HepG2 (cell line): Measurements from ENCODE around the gene ORMDL2. TPM values are rescaled to one million over a fixed set of nuclear protein-coding genes. Genes with fewer than 3 reads are reported as not detected.

Experiments
- ATAC-seq: fragments of 200-7000 bp; cut with Tn5 transposase; 3 replicates; pipeline ENCODE4 v1.9.1; 2020; ENCODE audit warnings: mild to moderate bottlenecking, moderate library complexity
- BruUV-seq: library from RNA; stranded (reverse); fragments of 400-500 nt; replicated peaks from 2 replicates; lab custom pipeline; 2021; lab: Mats Ljungman, UMichigan
- CTCF ChIA-PET: fragments of 300-600 bp; formaldehyde crosslinking; extraction: SDS; loops from one replicate; lab custom pipeline; 2021; ENCODE audit warnings: low total read pairs, inconsistent platforms, low intra/inter-chr PET ratio; lab: Yijun Ruan, JAX
- POLR2A ChIA-PET: fragments of 350-600 bp; sonication (Branson Sonifier 250); formaldehyde crosslinking; loops from one replicate; lab custom pipeline; 2020; ENCODE audit warnings: antibody characterized with exemption, inconsistent platforms; lab: Yijun Ruan, JAX
- DNase-seq: peaks from one replicate; pipeline ENCODE4 v3.0.0-alpha.2; 2015; ENCODE audit warnings: low spot score
- FAIRE-seq: peaks from 3 replicates; lab custom pipeline; 2011; peaks lifted over from hg19 to GRCh38; lab: Jason Lieb, UNC
- H2AFZ ChIP-seq: one replicate; pipeline ENCODE4 v1.6.1; 2011; ENCODE audit warnings: low read length, inconsistent platforms
- H3K27ac ChIP-seq: fragments of 300-600 bp; 3 replicates; pipeline ENCODE4 v1.8.0; 2011; ENCODE audit warnings: mixed run types, mild to moderate bottlenecking, mixed read lengths, low read length, inconsistent platforms; ENCODE audit not compliant: insufficient read depth; ENCODE audit errors: extremely low read length
- H3K27me3 ChIP-seq, 2 experiments: fragments of 200-600 bp in 1 of 2; 2 replicates in 1 of 2; 3 replicates in 1 of 2; pipeline versions ENCODE4 v1.6.0 to v1.8.0; 2011; ENCODE audit warnings: low read length in 2 of 2, mild to moderate bottlenecking in 2 of 2, moderate library complexity in 2 of 2, inconsistent platforms in 1 of 2; ENCODE audit not compliant: insufficient read depth in 2 of 2, control insufficient read depth in 1 of 2
- H3K36me3 ChIP-seq, 2 experiments: fragments of 200-600 bp in 1 of 2; replicated peaks in 1 of 2; 2 replicates in 1 of 2; 3 replicates in 1 of 2; pipeline versions ENCODE4 v1.5.1 to v1.8.0; 2011; ENCODE audit warnings: low read length in 2 of 2, inconsistent platforms in 1 of 2; ENCODE audit not compliant: insufficient read depth in 2 of 2, control insufficient read depth in 1 of 2
- H3K4me1 ChIP-seq: 2 replicates; pipeline ENCODE4 v1.5.1; 2012; ENCODE audit warnings: low read length, inconsistent platforms; ENCODE audit not compliant: insufficient read depth
- H3K4me2 ChIP-seq: 2 replicates; pipeline ENCODE4 v1.6.0; 2011; ENCODE audit warnings: low read depth, low read length, inconsistent platforms
- H3K4me3 ChIP-seq, 3 experiments: fragments of 200-600 bp in 1 of 3; sonication (generic), shearing (Covaris generic) in 1 of 3; replicated peaks in 1 of 3; 2 replicates each; pipeline ENCODE4 v1.5.1; 2011 to 2016; ENCODE audit warnings: low read length in 3 of 3, inconsistent platforms in 2 of 3, low read depth in 2 of 3, mild to moderate bottlenecking in 2 of 3, control low read depth in 1 of 3, mixed read lengths in 1 of 3; ENCODE audit not compliant: insufficient read depth in 1 of 3
- H3K79me2 ChIP-seq: one replicate; pipeline ENCODE4 v1.6.1; 2011; ENCODE audit warnings: low read length, inconsistent platforms; ENCODE audit not compliant: insufficient read depth
- H3K9ac ChIP-seq: 2 replicates; pipeline ENCODE4 v1.6.0; 2011; ENCODE audit warnings: mild to moderate bottlenecking, low read depth, low read length, inconsistent platforms; ENCODE audit not compliant: insufficient read depth
- H3K9me3 ChIP-seq: 2 replicates; pipeline ENCODE4 v1.5.1; 2012; ENCODE audit warnings: mild to moderate bottlenecking, low read length
- H4K20me1 ChIP-seq: 2 replicates; pipeline ENCODE4 v1.6.0; 2011; ENCODE audit warnings: inconsistent platforms, mild to moderate bottlenecking, low read length, moderate library complexity; ENCODE audit not compliant: insufficient read depth
- FOXO4 ChIP-seq: sonication (generic); formaldehyde crosslinking; conservative IDR thresholded peaks from 2 replicates; pipeline ENCODE4 v1.8.1; 2023; ENCODE audit warnings: missing genetic modification reagents
- NRL ChIP-seq: sonication (generic); formaldehyde crosslinking; IDR thresholded peaks from 2 replicates; pipeline ENCODE4 v1.5.0; 2020; ENCODE audit warnings: missing genetic modification reagents, mild to moderate bottlenecking, moderate library complexity, borderline replicate concordance
- TIGD3 ChIP-seq: sonication (generic); formaldehyde crosslinking; IDR thresholded peaks from 2 replicates; pipeline ENCODE4 v1.5.1; 2020; ENCODE audit warnings: mild to moderate bottlenecking, missing genetic modification reagents, borderline replicate concordance
- ZFX ChIP-seq: sonication (generic); formaldehyde crosslinking; IDR thresholded peaks from 2 replicates; pipeline ENCODE4 v1.4.0; 2020; ENCODE audit warnings: mild to moderate bottlenecking, low read depth, missing genetic modification reagents, moderate library complexity
- ZNF142 ChIP-seq: sonication (generic); formaldehyde crosslinking; IDR thresholded peaks from 2 replicates; pipeline ENCODE4 v1.4.0; 2020; ENCODE audit warnings: missing genetic modification reagents
- ZNF143 ChIP-seq: sonication (generic); formaldehyde crosslinking; IDR thresholded peaks from 2 replicates; pipeline ENCODE4 v1.4.0; 2020; ENCODE audit warnings: missing genetic modification reagents
- ZNF235 ChIP-seq: sonication (generic); formaldehyde crosslinking; IDR thresholded peaks from 2 replicates; pipeline ENCODE4 v1.8.1; 2023; ENCODE audit warnings: mild to moderate bottlenecking, missing genetic modification reagents, borderline replicate concordance
- in situ Hi-C: cut with HindIII; loops from 2 replicates; pipeline ENCODE4 v1.10.0; 2017; ENCODE audit warnings: low pct_unique_long_range_greater_than_20kb; ENCODE audit not compliant: extremely low pct_ligation_motif_present
- intact Hi-C: fragments of 100-400 bp; cut with micrococcal nuclease; formaldehyde crosslinking; loops from one replicate; pipeline ENCODE4 v1.10.0; 2022; ENCODE audit not compliant: unreplicated experiment
- polyA plus RNA-seq, 8 experiments: library from polyadenylated mRNA; depleted of rRNA in 3 of 8; stranded (reverse) in 7 of 8; unstranded in 1 of 8; fragments of >200 nt; fragmentation: Illumina TruSeq in 4 of 8; extraction: Trizol in 4 of 8; gene quantifications; 2 replicates each; pipeline versions ENCODE4 v1.2.1 to v1.2.3, GENCODE V29; 2011 to 2016; ENCODE audit warnings: low read depth in 4 of 8, missing spikeins in 1 of 8, mixed read lengths in 1 of 8; ENCODE audit not compliant: insufficient read depth in 1 of 8
- total RNA-seq, 5 experiments: library from RNA; depleted of rRNA; stranded (reverse); fragments of >200 nt; fragmentation: Illumina TruSeq; extraction: Trizol; gene quantifications; 2 replicates each; pipeline ENCODE4 v1.2.3, GENCODE V29; 2016; ENCODE audit warnings: low read depth in 1 of 5
- TF ChIP-seq, protein P1 (sequence below): sonication (generic); formaldehyde crosslinking; IDR thresholded peaks from 2 replicates; pipeline ENCODE4 v1.8.1; 2023; ENCODE audit warnings: missing genetic modification reagents, mild to moderate bottlenecking, borderline replicate concordance

The ORMDL2 gene
- total and polyA plus RNA-seq, 2 of the 13 experiments (the other 11 are each of a cell fraction or from before 2014, with no cell fraction given), result 24.0 to 28.6 TPM

DNA sequence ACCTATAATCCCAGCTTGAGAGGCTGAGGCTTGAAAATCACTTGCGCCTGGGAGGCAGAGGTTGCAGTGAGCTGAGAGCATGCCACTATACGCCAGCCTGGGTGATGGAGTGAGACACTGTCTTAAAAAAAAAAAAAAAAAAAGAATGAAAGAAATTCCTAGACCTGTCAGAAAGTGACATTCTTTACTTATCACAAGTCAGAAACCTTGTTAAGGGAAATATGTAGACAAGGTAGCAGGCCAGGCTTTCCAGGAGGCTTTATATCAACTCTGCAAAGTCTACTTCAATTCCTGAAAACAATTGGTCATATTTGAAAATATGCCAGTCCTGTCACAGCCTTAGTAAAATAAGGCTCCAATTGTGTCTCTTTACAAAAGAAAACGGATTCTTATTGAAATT, 44.0 kb downstream of the ORMDL2 start (continued):
- no peak for TF ChIP-seq FOXO4 (CRISPR knock-in tag)

GRCh38 chr12:55862286-55862685, 44.4 kb downstream of the ORMDL2 start:
- in situ Hi-C loops, result no loop called here
- no TSS peak for BruUV-seq
- ATAC-seq, result no peak
- ChIA-PET POLR2A (no interaction called here), CTCF (no interaction called here)
- no peak for DNase-seq
- intact Hi-C loops, result no loop called here
- H3K4me1 ChIP-seq, result no peaks in the 10 kb centered on the region
- H3K9me3 ChIP-seq, result peaks cover 4% of the 10 kb centered on the region; the same call in 1 of the 2 replicates
- no peaks in the 10 kb centered on the region for H3K79me2 ChIP-seq
- H3K9ac ChIP-seq, result no peak overlapping the region
- FAIRE-seq, result no peak
- 0 out of 5 replicates have a peak, but pooled peaks cover 0 to 3% of the 10 kb centered on the region in 2 experiments for H3K27me3 ChIP-seq
- H3K36me3 ChIP-seq, result no peaks in the 10 kb centered on the region
- no peak overlapping the region for H3K4me2 ChIP-seq
- H3K27ac ChIP-seq, result no peak overlapping the region
- TF ChIP-seq, protein P1, sequence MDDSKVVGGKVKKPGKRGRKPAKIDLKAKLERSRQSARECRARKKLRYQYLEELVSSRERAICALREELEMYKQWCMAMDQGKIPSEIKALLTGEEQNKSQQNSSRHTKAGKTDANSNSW (CRISPR knock-in tag), result no peak
- TF ChIP-seq ZNF143 (CRISPR knock-in tag), result no peak
- no peak for TF ChIP-seq ZNF142 (CRISPR knock-in tag)
- no peak for TF ChIP-seq ZFX (CRISPR knock-in tag)
- no peak for TF ChIP-seq ZNF235 (CRISPR knock-in tag)
- TF ChIP-seq TIGD3 (CRISPR knock-in tag), result no peak
- TF ChIP-seq NRL (CRISPR knock-in tag), result no peak
- H3K4me3 ChIP-seq, result no peak overlapping the region
- H2AFZ ChIP-seq, result no peak overlapping the region
- no peaks in the 10 kb centered on the region for H4K20me1 ChIP-seq
